ENCODE results near the gene USP40.

Gene USP40

DNA sequence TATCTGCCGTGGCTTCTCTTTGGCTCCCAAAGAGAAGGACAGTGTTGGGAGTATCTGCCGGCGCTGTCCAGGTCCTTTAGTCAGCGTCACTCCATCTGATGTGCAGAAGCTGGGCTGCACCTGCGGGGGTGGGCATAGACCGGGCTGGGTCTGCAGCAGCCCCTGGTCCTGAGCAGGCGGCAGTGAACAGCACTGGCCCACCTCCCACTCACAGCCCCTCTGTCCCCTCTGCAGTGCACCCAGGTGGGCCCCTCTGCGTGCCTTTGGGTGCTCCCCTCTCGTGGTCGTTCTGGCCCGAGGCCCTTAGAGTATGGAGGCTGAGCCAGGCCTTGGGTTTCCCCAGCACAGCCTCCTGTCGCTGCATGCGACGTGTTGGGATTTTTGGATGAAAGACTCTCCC lies 95.7 kb downstream of the USP40 start:
- TF ChIP-seq POLR2AphosphoS5 (IDR thresholded peaks at IDR 0.05; ENCODE audit: low read depth, low read length) (no peak), TAF1 (IDR thresholded peaks at IDR 0.05; ENCODE audit: borderline replicate concordance, insufficient read depth, low read length) (no peak), SIN3A (IDR thresholded peaks at IDR 0.05; ENCODE audit: borderline replicate concordance, insufficient read depth, low read length) (no peak), FOXP2 (optimal IDR thresholded peaks at IDR 0.05; ENCODE audit: borderline replicate concordance, extremely low read depth, extremely low read length, insufficient read depth) (no peak)
- TF ChIP-seq, protein P1, sequence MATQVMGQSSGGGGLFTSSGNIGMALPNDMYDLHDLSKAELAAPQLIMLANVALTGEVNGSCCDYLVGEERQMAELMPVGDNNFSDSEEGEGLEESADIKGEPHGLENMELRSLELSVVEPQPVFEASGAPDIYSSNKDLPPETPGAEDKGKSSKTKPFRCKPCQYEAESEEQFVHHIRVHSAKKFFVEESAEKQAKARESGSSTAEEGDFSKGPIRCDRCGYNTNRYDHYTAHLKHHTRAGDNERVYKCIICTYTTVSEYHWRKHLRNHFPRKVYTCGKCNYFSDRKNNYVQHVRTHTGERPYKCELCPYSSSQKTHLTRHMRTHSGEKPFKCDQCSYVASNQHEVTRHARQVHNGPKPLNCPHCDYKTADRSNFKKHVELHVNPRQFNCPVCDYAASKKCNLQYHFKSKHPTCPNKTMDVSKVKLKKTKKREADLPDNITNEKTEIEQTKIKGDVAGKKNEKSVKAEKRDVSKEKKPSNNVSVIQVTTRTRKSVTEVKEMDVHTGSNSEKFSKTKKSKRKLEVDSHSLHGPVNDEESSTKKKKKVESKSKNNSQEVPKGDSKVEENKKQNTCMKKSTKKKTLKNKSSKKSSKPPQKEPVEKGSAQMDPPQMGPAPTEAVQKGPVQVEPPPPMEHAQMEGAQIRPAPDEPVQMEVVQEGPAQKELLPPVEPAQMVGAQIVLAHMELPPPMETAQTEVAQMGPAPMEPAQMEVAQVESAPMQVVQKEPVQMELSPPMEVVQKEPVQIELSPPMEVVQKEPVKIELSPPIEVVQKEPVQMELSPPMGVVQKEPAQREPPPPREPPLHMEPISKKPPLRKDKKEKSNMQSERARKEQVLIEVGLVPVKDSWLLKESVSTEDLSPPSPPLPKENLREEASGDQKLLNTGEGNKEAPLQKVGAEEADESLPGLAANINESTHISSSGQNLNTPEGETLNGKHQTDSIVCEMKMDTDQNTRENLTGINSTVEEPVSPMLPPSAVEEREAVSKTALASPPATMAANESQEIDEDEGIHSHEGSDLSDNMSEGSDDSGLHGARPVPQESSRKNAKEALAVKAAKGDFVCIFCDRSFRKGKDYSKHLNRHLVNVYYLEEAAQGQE (IDR thresholded peaks at IDR 0.05; ENCODE audit: insufficient read depth in 1 of 2, low read depth in 2 of 2, low read length in 2 of 2), result no peak

DNA sequence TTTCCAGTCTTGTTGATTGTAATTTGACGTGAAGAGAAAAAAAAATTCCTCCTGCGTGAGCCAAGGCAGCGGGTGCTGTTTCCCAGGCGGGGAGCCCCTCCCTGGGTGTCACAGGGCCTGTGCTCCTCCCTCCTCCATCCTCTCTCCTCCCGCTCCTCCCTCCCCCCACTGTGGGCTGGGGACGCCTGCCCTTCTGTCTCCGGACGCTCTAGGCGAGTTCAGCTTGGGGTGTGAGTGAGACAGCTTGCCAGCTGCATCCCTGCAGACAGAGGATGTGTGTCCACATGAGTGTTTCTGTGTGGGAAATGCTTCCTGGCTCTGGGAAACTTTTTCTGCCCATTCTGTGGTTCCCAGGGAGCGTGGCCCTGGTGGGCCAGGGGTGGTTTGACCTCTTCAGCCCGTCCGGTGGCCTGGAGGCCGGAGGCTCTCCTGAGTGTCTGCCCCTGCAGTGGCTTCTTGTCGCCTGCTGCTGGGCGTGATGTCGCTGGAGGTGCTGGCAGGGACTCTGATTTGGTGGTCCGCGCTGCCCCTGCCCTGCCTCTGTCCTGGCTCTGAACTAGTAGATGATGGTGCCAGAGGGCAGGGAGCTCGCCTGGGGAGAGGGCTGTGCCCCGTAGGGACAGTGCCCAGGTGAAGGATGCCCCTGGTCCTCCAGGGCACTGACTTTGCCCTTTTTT lies 96.4 kb downstream of the USP40 start:
- TF ChIP-seq FOXP2 (optimal IDR thresholded peaks at IDR 0.05; ENCODE audit: borderline replicate concordance, extremely low read depth, extremely low read length, insufficient read depth) (peak; percentile 16), POLR2AphosphoS5 (IDR thresholded peaks at IDR 0.05; ENCODE audit: low read depth, low read length) (no peak), SIN3A (IDR thresholded peaks at IDR 0.05; ENCODE audit: borderline replicate concordance, insufficient read depth, low read length) (no peak)

- TF ChIP-seq, protein P1 (IDR thresholded peaks at IDR 0.05; ENCODE audit: insufficient read depth in 1 of 2, low read depth in 2 of 2, low read length in 2 of 2), result no peak
- TF ChIP-seq POLR2AphosphoS5 (IDR thresholded peaks at IDR 0.05; ENCODE audit: low read depth, low read length), result no peak
- TF ChIP-seq FOXP2 (optimal IDR thresholded peaks at IDR 0.05; ENCODE audit: borderline replicate concordance, extremely low read depth, extremely low read length, insufficient read depth), result no peak
- TF ChIP-seq TAF1 (IDR thresholded peaks at IDR 0.05; ENCODE audit: borderline replicate concordance, insufficient read depth, low read length), result no peak
- no peak for TF ChIP-seq SIN3A (IDR thresholded peaks at IDR 0.05; ENCODE audit: borderline replicate concordance, insufficient read depth, low read length)
These were observed 97.1 kb downstream of the USP40 start for GRCh38 chr2:233469261-233470010.

DNA sequence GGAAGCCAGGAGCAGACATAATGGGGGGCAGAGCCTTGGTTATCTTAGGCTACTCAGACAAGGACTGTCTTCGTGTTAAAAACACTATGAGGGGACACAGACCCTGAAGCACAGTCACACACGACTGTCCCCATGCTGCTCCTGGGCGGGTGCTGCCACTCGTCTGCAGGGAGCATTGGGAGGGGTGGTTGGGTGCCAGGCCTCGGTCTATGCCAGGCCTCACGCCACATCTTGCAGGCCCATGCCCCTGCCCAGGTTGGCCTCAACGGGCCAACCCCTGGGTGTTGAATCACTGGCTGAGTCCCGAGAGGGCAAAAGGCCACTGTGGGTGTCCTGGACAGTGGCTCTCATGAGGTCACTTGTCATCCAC lies 97.9 kb downstream of the USP40 start:
- TF ChIP-seq SIN3A (IDR thresholded peaks at IDR 0.05; ENCODE audit: borderline replicate concordance, insufficient read depth, low read length) (no peak), TAF1 (IDR thresholded peaks at IDR 0.05; ENCODE audit: borderline replicate concordance, insufficient read depth, low read length) (no peak), POLR2AphosphoS5 (IDR thresholded peaks at IDR 0.05; ENCODE audit: low read depth, low read length) (no peak), FOXP2 (optimal IDR thresholded peaks at IDR 0.05; ENCODE audit: borderline replicate concordance, extremely low read depth, extremely low read length, insufficient read depth) (no peak)
- TF ChIP-seq, protein P1 (IDR thresholded peaks at IDR 0.05; ENCODE audit: insufficient read depth in 1 of 2, low read depth in 2 of 2, low read length in 2 of 2), result no peak

GRCh38 chr2:233468047-233468740 lies 98.4 kb downstream of the USP40 start:
- TF ChIP-seq, protein P1 (IDR thresholded peaks at IDR 0.05; ENCODE audit: insufficient read depth in 1 of 2, low read depth in 2 of 2, low read length in 2 of 2), result no peak
- TF ChIP-seq TAF1 (IDR thresholded peaks at IDR 0.05; ENCODE audit: borderline replicate concordance, insufficient read depth, low read length) (no peak), FOXP2 (optimal IDR thresholded peaks at IDR 0.05; ENCODE audit: borderline replicate concordance, extremely low read depth, extremely low read length, insufficient read depth) (no peak), SIN3A (IDR thresholded peaks at IDR 0.05; ENCODE audit: borderline replicate concordance, insufficient read depth, low read length) (no peak), POLR2AphosphoS5 (IDR thresholded peaks at IDR 0.05; ENCODE audit: low read depth, low read length) (no peak)

Data from PFSK-1 (cell line).